ENCODE results near the gene C20orf96. TPM values are rescaled to one million over a fixed set of nuclear protein-coding genes. Genes with fewer than 3 reads are reported as not detected.
A peak's percentile ranks its signal among the peaks of the same experiment; 100 is the strongest.

C20orf96 gene
- total and polyA plus RNA-seq, 2 experiments from 2014 or later: 14.6 to 36.3 TPM

DNA sequence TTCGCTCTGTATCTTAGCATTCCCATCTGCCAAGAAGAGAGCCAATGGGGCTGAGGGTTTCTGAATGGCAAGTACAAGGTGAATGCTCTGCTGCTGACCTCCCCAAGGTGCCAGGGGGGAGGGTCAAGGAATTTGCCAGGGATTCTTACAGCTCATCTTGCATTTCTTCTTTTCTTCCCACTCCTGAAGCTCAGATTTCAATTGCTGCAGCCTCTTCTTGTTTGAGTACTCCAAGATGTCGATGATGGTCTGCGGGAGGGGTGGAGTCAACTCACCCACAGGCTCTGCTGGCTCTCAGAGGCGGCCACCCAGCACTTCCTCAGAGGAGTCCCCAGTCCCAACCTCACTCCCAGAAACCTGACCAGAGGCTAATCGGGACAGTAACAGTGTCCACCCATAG, 12.4 kb downstream of the C20orf96 start:
- no peak for DNase-seq (ENCODE audit: low spot score)
- Histone ChIP-seq H4K20me1 (replicated peaks; ENCODE audit: insufficient read depth) (peaks cover 9% of the 10 kb centered on the region), H3K4me2 (peak overlapping the region; percentile 77), H3K36me3 (ENCODE audit: insufficient read depth) (0 out of 2 replicates have a peak, but pooled peaks cover 4% of the 10 kb centered on the region), H2AFZ (peak overlapping the region; percentile 19; the same call in 1 of the 2 replicates), H3K79me2 (replicated peaks; ENCODE audit: insufficient read depth) (no peaks in the 10 kb centered on the region), H3K9me2 (ENCODE audit: insufficient read depth) (no peaks in the 10 kb centered on the region), H3K27ac (ENCODE audit: low read depth) (peak overlapping the region; percentile 80), H3K27me3 (ENCODE audit: insufficient read depth) (no peaks in the 10 kb centered on the region), H3K4me1 (ENCODE audit: insufficient read depth) (peaks cover 6% of the 10 kb centered on the region; the same call in 1 of the 2 replicates), H3F3A (replicated peaks; ENCODE audit: low read depth) (peaks cover 22% of the 10 kb centered on the region), H3K4me3 (peak overlapping the region; percentile 49)
- H3K27ac Mint-ChIP-seq: peak overlapping the region; percentile 83
- peaks cover 13% of the 10 kb centered on the region for H3K27me3 Mint-ChIP-seq (ENCODE audit: insufficient read depth, low read depth, poor library complexity)
- peak; percentile 49 for ATAC-seq
- peaks cover 59% of the 10 kb centered on the region for H3K36me3 Mint-ChIP-seq (ENCODE audit: low read depth)
- H3K4me3 Mint-ChIP-seq: peak overlapping the region; percentile 70
- peaks cover 8% of the 10 kb centered on the region for H3K4me1 Mint-ChIP-seq
- TF ChIP-seq ZNF331 (CRISPR knock-in tag; IDR thresholded peaks at IDR 0.05; ENCODE audit: low read depth): no peak
- TF ChIP-seq, protein P1, sequence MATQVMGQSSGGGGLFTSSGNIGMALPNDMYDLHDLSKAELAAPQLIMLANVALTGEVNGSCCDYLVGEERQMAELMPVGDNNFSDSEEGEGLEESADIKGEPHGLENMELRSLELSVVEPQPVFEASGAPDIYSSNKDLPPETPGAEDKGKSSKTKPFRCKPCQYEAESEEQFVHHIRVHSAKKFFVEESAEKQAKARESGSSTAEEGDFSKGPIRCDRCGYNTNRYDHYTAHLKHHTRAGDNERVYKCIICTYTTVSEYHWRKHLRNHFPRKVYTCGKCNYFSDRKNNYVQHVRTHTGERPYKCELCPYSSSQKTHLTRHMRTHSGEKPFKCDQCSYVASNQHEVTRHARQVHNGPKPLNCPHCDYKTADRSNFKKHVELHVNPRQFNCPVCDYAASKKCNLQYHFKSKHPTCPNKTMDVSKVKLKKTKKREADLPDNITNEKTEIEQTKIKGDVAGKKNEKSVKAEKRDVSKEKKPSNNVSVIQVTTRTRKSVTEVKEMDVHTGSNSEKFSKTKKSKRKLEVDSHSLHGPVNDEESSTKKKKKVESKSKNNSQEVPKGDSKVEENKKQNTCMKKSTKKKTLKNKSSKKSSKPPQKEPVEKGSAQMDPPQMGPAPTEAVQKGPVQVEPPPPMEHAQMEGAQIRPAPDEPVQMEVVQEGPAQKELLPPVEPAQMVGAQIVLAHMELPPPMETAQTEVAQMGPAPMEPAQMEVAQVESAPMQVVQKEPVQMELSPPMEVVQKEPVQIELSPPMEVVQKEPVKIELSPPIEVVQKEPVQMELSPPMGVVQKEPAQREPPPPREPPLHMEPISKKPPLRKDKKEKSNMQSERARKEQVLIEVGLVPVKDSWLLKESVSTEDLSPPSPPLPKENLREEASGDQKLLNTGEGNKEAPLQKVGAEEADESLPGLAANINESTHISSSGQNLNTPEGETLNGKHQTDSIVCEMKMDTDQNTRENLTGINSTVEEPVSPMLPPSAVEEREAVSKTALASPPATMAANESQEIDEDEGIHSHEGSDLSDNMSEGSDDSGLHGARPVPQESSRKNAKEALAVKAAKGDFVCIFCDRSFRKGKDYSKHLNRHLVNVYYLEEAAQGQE (IDR thresholded peaks at IDR 0.05; ENCODE audit: unreplicated experiment): no peak
- H3K9me3 Mint-ChIP-seq: 0 out of 3 replicates have a peak, but pooled peaks cover 7% of the 10 kb centered on the region

DNA sequence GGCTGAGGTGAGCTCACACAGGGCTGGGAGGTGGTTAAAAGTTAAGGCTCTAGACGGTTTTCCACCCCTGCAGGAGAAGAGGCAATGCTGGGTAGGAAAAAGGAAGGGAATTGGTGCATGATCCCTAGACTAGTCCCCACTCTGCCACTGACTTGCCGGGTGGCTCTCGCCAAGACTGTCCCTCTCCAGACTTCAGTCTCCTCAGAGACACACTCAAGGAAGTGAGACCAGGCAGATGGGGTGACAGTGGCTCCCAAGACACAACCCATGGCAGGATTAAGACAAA, 13.1 kb downstream of the C20orf96 start:
- Histone ChIP-seq H3F3A (replicated peaks; ENCODE audit: low read depth) (peaks cover 22% of the 10 kb centered on the region), H3K79me2 (replicated peaks; ENCODE audit: insufficient read depth) (no peaks in the 10 kb centered on the region), H3K4me2 (no peak overlapping the region), H3K27me3 (ENCODE audit: insufficient read depth) (no peaks in the 10 kb centered on the region), H3K4me1 (ENCODE audit: insufficient read depth) (peaks cover 6% of the 10 kb centered on the region; the same call in 1 of the 2 replicates), H3K36me3 (ENCODE audit: insufficient read depth) (0 out of 2 replicates have a peak, but pooled peaks cover 4% of the 10 kb centered on the region), H2AFZ (no peak overlapping the region), H4K20me1 (replicated peaks; ENCODE audit: insufficient read depth) (peaks cover 5% of the 10 kb centered on the region), H3K9me2 (ENCODE audit: insufficient read depth) (no peaks in the 10 kb centered on the region), H3K4me3 (no peak overlapping the region), H3K27ac (ENCODE audit: low read depth) (no peak overlapping the region)
- H3K36me3 Mint-ChIP-seq (ENCODE audit: low read depth): peaks cover 59% of the 10 kb centered on the region
- ATAC-seq (no peak), DNase-seq (ENCODE audit: low spot score) (no peak)
- H3K27ac Mint-ChIP-seq: no peak overlapping the region
- peaks cover 8% of the 10 kb centered on the region for H3K4me1 Mint-ChIP-seq
- H3K27me3 Mint-ChIP-seq (ENCODE audit: insufficient read depth, low read depth, poor library complexity): peaks cover 15% of the 10 kb centered on the region
- H3K9me3 Mint-ChIP-seq: 0 out of 3 replicates have a peak, but pooled peaks cover 7% of the 10 kb centered on the region
- H3K4me3 Mint-ChIP-seq: peak overlapping the region; percentile 38; the same call in 2 of the 3 replicates
- TF ChIP-seq, protein P2, sequence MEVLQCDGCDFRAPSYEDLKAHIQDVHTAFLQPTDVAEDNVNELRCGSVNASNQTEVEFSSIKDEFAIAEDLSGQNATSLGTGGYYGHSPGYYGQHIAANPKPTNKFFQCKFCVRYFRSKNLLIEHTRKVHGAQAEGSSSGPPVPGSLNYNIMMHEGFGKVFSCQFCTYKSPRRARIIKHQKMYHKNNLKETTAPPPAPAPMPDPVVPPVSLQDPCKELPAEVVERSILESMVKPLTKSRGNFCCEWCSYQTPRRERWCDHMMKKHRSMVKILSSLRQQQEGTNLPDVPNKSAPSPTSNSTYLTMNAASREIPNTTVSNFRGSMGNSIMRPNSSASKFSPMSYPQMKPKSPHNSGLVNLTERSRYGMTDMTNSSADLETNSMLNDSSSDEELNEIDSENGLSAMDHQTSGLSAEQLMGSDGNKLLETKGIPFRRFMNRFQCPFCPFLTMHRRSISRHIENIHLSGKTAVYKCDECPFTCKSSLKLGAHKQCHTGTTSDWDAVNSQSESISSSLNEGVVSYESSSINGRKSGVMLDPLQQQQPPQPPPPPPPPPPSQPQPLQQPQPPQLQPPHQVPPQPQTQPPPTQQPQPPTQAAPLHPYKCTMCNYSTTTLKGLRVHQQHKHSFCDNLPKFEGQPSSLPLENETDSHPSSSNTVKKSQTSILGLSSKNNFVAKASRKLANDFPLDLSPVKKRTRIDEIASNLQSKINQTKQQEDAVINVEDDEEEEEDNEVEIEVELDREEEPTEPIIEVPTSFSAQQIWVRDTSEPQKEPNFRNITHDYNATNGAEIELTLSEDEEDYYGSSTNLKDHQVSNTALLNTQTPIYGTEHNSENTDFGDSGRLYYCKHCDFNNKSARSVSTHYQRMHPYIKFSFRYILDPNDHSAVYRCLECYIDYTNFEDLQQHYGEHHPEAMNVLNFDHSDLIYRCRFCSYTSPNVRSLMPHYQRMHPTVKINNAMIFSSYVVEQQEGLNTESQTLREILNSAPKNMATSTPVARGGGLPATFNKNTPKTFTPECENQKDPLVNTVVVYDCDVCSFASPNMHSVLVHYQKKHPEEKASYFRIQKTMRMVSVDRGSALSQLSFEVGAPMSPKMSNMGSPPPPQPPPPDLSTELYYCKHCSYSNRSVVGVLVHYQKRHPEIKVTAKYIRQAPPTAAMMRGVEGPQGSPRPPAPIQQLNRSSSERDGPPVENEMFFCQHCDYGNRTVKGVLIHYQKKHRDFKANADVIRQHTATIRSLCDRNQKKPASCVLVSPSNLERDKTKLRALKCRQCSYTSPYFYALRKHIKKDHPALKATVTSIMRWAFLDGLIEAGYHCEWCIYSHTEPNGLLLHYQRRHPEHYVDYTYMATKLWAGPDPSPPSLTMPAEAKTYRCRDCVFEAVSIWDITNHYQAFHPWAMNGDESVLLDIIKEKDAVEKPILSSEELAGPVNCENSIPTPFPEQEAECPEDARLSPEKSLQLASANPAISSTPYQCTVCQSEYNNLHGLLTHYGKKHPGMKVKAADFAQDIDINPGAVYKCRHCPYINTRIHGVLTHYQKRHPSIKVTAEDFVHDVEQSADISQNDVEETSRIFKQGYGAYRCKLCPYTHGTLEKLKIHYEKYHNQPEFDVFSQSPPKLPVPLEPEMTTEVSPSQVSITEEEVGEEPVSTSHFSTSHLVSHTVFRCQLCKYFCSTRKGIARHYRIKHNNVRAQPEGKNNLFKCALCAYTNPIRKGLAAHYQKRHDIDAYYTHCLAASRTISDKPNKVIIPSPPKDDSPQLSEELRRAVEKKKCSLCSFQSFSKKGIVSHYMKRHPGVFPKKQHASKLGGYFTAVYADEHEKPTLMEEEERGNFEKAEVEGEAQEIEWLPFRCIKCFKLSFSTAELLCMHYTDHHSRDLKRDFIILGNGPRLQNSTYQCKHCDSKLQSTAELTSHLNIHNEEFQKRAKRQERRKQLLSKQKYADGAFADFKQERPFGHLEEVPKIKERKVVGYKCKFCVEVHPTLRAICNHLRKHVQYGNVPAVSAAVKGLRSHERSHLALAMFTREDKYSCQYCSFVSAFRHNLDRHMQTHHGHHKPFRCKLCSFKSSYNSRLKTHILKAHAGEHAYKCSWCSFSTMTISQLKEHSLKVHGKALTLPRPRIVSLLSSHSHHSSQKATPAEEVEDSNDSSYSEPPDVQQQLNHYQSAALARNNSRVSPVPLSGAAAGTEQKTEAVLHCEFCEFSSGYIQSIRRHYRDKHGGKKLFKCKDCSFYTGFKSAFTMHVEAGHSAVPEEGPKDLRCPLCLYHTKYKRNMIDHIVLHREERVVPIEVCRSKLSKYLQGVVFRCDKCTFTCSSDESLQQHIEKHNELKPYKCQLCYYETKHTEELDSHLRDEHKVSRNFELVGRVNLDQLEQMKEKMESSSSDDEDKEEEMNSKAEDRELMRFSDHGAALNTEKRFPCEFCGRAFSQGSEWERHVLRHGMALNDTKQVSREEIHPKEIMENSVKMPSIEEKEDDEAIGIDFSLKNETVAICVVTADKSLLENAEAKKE (CRISPR knock-in tag; IDR thresholded peaks at IDR 0.05): no peak
- TF ChIP-seq ZNF331 (CRISPR knock-in tag; IDR thresholded peaks at IDR 0.05; ENCODE audit: low read depth) (no peak), CREB1 (CRISPR knock-in tag; IDR thresholded peaks at IDR 0.05; ENCODE audit: low read depth) (no peak), JUNB (IDR thresholded peaks at IDR 0.05; ENCODE audit: unreplicated experiment) (no peak), ZNF114 (CRISPR knock-in tag; IDR thresholded peaks at IDR 0.05) (no peak), POLR2AphosphoS5 (IDR thresholded peaks at IDR 0.05; ENCODE audit: low read depth) (no peak)
- TF ChIP-seq, protein P3, sequence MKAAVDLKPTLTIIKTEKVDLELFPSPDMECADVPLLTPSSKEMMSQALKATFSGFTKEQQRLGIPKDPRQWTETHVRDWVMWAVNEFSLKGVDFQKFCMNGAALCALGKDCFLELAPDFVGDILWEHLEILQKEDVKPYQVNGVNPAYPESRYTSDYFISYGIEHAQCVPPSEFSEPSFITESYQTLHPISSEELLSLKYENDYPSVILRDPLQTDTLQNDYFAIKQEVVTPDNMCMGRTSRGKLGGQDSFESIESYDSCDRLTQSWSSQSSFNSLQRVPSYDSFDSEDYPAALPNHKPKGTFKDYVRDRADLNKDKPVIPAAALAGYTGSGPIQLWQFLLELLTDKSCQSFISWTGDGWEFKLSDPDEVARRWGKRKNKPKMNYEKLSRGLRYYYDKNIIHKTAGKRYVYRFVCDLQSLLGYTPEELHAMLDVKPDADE (IDR thresholded peaks at IDR 0.05): no peak
- TF ChIP-seq, protein P4, sequence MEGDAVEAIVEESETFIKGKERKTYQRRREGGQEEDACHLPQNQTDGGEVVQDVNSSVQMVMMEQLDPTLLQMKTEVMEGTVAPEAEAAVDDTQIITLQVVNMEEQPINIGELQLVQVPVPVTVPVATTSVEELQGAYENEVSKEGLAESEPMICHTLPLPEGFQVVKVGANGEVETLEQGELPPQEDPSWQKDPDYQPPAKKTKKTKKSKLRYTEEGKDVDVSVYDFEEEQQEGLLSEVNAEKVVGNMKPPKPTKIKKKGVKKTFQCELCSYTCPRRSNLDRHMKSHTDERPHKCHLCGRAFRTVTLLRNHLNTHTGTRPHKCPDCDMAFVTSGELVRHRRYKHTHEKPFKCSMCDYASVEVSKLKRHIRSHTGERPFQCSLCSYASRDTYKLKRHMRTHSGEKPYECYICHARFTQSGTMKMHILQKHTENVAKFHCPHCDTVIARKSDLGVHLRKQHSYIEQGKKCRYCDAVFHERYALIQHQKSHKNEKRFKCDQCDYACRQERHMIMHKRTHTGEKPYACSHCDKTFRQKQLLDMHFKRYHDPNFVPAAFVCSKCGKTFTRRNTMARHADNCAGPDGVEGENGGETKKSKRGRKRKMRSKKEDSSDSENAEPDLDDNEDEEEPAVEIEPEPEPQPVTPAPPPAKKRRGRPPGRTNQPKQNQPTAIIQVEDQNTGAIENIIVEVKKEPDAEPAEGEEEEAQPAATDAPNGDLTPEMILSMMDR (conservative IDR thresholded peaks at IDR 0.05; ENCODE audit: low read depth in 2 of 2): no peak
